Sigmoid colon (tissue), 4 donors: ENCODE results near the gene FAM72C.
"Not testable (repeated sequence)": the region's sequence is repeated elsewhere in the genome, so short reads cannot be mapped to it uniquely, and the experiment has no call there.

Experiments
- CTCF ChIP-seq, 4 experiments: fragments of 450-650 bp in 3 of 4; fragments of 200-600 bp in 1 of 4; IDR thresholded peaks; one replicate each; pipeline ENCODE4 v1.5.1; 2016 to 2019; ENCODE audit warnings: antibody characterized with exemption in 4 of 4, mild to moderate bottlenecking in 3 of 4, moderate library complexity in 2 of 4
- EP300 ChIP-seq, 4 donors: sonication (generic); formaldehyde crosslinking; IDR thresholded peaks; one replicate each; pipeline ENCODE4 v1.6.1; 2017; ENCODE audit warnings: antibody characterized with exemption in 4 of 4
- POLR2A ChIP-seq, 2 donors: fragments of 450-650 bp; IDR thresholded peaks; one replicate each; pipeline ENCODE4 v1.6.1; 2016; ENCODE audit warnings: antibody characterized with exemption in 2 of 2, mild to moderate bottlenecking in 2 of 2, moderate library complexity in 2 of 2

GRCh38 chr1:143996020-143996419 is 24.2 kb upstream of the FAM72C start:
- TF ChIP-seq POLR2A, CTCF, EP300 (IDR thresholded peaks at IDR 0.05): not testable (repeated sequence)
